Left renal pelvis (tissue), 4 donors: Measurements from ENCODE around the gene RCE1. TPM values are rescaled to one million over a fixed set of nuclear protein-coding genes. Genes with fewer than 3 reads are reported as not detected.

Source experiments
- DNase-seq, 4 donors: peaks; one replicate each; pipeline ENCODE4 v3.0.0-alpha.2; 2013; ENCODE audit warnings: low read depth in 4 of 4, low spot score in 3 of 4
- polyA plus RNA-seq, 4 donors: library from polyadenylated mRNA; unstranded; fragments of 120-200 nt; gene quantifications; one replicate each; pipeline ENCODE4 v1.2.1, GENCODE V29; 2013; ENCODE audit not compliant: insufficient read length in 4 of 4

RCE1 gene
- polyA plus RNA-seq, 4 donors = 18.9 to 36.5 (median 21.2) TPM

GRCh38 chr11:66866511-66866986 lies 23.3 kb downstream of the RCE1 start:
- DNase-seq = no peak

- no peak for DNase-seq
Measured at GRCh38 chr11:66867425-66868040, 24.3 kb downstream of the RCE1 start.

- no peak for DNase-seq
Measured at GRCh38 chr11:66868082-66868725, 25.0 kb downstream of the RCE1 start.

GRCh38 chr11:66868726-66869566 lies 25.7 kb downstream of the RCE1 start:
- DNase-seq = no peak

- DNase-seq = no peak
Measured at GRCh38 chr11:66869567-66869870, 26.3 kb downstream of the RCE1 start.

GRCh38 chr11:66870131-66870530 lies 26.9 kb downstream of the RCE1 start:
- DNase-seq = no peak

- DNase-seq = no peak
Measured at GRCh38 chr11:66870616-66871520, 27.6 kb downstream of the RCE1 start.

GRCh38 chr11:66871521-66871901 lies 28.3 kb downstream of the RCE1 start:
- DNase-seq = no peak

GRCh38 chr11:66874232-66874631 lies 31.0 kb downstream of the RCE1 start:
- DNase-seq = no peak

GRCh38 chr11:66875378-66875777 lies 32.1 kb downstream of the RCE1 start:
- DNase-seq = no peak

GRCh38 chr11:66877588-66878385 lies 34.5 kb downstream of the RCE1 start:
- DNase-seq = no peak

GRCh38 chr11:66878474-66878873 lies 35.2 kb downstream of the RCE1 start:
- DNase-seq = no peak

- no peak for DNase-seq
Measured at GRCh38 chr11:66879000-66879399, 35.8 kb downstream of the RCE1 start.

GRCh38 chr11:66879583-66879982 lies 36.3 kb downstream of the RCE1 start:
- no peak for DNase-seq

- DNase-seq = no peak
Measured at GRCh38 chr11:66879999-66880398, 36.8 kb downstream of the RCE1 start.

GRCh38 chr11:66880496-66881450 lies 37.5 kb downstream of the RCE1 start:
- no peak for DNase-seq

GRCh38 chr11:66881451-66881835 lies 38.2 kb downstream of the RCE1 start:
- no peak for DNase-seq

GRCh38 chr11:66881927-66882452 lies 38.7 kb downstream of the RCE1 start:
- no peak for DNase-seq
